HPDE6-E6E7 (cell line): ENCODE measurements around the gene TMED5.
"Not testable (repeated sequence)": the region's sequence is repeated elsewhere in the genome, so short reads cannot be mapped to it uniquely, and the experiment has no call there.

Source experiments
- DNase-seq: peaks from one replicate; pipeline ENCODE4 v3.0.0; 2011; ENCODE audit warnings: missing footprints; ENCODE audit errors: extremely low spot score

The TMED5 gene

DNA sequence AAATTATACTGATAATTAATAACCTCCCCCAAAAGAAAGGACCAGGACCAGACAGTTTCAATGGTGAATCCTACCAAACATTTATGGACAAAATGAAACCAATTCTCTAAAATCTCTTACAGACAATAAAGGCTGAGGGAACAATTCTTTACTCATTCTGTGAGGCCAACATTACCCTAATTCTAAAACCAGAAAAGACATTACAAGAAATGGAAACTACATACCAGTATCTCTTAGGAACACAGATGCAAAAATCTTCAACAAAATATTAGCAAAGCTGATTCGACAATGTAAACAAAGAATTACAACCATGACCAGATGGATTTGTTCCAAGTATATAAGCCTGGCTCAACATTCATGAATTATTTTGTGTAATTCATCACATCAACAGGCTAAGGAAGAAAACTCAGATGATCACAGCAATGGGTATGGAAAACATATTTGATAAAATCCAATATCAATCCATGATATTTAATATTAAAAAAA, 8.6 kb downstream of the TMED5 start:
- DNase-seq = no peak

DNA sequence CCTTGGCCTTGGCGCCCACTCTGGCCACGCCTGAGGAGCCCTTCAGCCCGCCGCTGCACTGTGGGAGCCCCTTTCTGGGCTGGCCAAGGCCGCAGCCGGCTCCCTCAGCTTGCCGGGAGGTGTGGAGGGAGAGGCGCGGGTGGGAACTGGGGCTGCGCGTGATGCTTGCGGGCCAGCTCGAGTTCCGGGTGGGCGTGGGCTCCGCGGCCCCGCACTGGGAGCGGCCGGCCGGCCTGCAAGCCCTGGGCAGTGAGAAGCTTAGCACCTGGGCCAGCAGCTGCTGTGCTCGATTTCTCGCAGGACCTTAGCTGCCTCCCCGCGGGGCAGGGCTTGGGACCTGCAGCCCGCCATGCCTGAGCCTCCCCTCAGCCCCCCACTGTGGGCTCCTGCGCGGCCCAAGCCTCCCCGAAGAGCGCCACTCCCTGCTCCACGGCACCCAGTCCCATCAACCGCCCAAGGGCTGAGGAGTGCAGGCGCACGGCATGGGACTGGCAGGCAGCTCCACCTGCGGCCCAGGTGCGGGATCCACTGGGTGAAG, 10.0 kb downstream of the TMED5 start:
- not testable (repeated sequence) for DNase-seq

DNA sequence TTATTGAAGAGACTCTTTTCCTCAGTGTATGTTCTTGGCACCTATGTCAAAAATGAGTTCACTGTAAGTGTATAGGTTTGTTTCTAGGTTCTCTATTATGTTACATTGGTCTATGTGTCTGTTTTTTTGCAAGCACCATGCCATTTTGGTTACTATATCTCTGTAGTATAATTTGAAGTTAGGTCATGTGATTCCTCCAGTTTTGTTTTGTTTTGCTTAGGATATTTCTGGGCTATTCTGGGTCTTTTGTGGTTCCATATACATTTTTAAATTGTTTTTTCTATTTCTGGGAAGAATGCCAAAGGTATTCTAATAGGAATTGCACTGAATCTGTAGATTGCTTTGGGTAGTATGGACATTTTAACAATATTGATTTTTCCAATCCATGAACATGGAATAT, 13.2 kb downstream of the TMED5 start:
- DNase-seq = no peak

DNA sequence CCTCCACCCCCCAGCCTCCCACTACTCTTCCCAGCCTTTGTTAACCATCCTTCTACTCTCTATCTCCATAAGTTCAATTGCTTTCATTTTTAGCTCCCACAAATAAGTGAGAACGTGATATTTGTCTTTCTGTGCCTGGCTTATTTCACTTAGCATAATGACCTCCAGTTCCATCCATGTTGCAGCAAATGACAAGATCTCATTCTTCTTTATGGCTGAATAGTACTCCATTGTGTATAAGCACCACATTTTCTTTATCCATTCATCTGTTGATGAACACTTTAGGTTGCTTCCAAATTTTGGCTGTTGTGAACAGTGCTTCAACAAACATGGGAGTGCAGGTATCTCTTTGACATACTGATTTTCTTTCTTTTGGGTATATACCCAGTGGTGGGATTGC, 14.3 kb downstream of the TMED5 start:
- not testable (repeated sequence) for DNase-seq

DNA sequence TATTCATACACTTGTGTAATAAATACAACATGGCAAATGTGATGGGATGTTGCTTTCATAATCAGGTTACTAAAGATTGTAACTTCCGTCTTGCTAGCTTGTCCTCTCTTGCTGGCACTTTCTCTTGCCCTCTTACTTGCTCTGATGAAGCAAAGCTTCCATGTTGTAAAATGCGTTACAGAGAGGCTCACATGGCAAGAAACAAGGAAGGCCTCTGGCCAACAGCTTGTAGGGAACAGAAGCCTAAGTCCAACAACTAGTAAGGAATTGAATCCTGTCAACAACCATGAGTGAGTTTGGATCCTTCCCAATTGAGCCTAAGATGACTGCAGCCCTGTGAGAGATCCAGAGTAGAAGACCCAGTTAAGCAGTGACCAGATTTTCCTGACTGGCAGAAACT, 15.4 kb downstream of the TMED5 start:
- no peak for DNase-seq

DNA sequence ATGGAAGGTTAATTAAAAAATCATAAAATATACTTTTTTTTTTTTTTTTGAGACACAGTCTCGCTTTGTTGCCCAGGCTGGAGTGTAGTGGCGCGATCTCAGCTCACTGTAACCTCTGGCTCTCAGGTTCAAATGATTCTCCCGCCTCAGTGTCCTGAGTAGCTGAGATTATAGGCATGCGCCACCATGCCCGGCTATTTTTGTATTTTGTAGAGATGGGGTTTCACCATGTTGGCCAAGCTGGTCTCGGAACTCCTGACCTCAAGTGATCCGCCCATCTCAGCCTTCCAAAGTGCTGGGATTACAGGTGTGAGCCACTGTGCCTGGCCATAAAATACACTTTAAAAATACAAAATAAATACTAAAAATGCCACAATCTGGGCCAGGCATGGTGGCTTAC, 16.9 kb downstream of the TMED5 start:
- DNase-seq = not testable (repeated sequence)

DNA sequence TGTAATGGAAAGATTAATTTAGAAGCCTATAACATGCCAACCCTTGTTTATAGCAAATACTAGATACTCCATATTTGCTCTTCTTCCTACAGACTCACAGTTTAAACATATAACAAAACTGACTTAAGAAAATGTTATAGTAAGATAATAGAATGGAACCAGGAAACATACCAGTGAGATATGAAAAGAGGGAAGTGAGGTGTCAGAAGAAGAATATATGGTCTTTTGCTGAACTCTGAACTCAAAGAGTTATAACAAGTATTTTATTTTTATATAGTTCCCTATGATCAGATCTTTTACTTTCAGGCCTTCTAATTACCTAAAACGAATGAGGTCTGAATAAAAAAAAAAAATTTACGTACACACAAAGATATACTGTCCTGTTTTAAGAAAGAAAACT, 20.9 kb downstream of the TMED5 start:
- DNase-seq = no peak

DNA sequence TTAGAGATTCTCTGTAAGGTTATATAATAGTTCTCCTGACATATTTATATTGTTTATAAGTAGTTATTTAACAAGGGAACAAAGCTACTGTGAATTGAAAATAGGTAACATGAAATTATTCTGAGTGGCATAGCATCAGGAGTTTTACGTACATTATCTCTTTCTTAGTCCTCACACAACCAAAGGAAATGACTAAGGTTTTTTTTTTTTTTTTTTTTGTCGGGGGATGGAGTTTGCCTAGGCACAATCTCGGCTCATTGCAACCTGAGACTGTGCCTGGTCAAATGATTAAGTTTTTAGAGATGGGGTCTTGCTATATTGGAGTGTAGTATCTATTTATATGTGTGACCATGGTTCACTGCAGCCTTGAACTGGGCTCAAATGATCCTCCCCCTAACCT, 24.9 kb downstream of the TMED5 start:
- no peak for DNase-seq

DNA sequence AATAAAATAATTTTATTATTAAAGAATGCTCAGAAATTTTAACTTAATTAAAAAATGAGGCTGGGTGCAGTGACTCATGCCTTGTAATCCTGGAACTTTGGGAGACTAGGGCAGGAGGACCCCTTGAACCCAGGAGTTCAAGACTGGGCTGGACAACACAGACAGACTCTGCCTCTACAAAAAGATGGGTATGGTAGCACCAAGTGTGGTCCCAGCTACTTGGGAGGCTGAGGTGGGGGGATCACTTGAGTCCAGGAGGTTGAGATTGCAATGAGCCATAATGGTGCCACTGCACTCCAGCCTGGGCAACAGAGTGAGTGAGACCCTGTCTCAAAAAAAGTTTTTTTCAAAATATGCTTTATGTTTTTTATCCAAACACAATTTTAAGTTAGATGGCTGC, 25.3 kb downstream of the TMED5 start:
- DNase-seq = no peak

DNA sequence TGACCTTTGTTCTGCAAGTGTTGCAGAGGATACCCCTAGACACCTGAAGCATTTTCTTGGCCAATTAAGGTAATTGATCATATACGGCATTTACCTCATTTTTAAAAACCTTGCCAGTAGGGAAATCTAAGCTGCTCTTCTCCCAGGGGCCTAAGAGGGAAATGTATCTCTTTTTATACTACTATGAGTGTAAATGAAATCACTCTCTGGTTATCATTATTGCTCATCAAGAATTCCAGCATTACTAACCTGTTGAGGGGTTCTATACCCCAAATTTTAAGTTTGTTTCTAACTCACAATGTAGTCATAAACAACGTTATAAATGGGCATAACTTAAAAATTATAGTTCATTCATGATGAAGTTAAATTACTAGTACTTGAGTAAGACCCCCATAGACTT, 27.4 kb downstream of the TMED5 start:
- no peak for DNase-seq

DNA sequence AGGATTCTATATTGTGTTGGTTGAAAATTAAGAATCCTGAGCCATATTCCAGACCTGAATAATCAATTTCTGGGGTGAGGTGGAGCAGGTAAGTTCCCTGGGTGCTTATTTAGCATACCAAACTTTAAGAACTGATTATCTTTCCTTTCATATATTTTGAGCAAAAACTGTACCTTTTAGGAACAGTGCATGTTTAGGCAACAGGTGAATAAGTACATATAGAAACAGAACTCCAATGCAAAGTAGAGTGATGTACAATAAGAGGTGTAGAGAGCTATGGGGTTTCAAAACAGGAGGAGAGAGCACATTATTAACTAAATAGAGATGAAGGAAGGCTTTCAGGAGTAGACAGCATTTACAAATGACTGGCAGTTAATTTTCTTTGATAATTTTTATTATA, 28.7 kb downstream of the TMED5 start:
- no peak for DNase-seq

DNA sequence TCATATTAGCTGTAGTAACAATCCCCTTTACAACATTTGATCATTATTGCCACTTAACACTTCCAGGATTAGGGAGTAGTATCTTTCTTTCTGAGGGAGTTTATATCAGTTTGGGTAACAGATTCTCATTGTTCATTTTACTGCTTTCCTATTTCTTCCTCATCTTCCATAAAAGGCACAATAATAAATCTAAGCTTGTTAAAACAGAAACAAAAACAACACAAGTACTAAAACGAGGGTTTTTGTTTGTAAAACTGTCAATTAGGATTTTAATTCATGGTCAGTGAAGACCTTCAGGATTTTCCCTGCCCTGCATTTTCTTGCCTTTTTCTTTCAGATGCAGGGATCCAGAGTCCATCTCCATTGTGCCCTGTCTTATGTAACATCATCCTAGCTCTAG, 29.5 kb downstream of the TMED5 start:
- DNase-seq = no peak

DNA sequence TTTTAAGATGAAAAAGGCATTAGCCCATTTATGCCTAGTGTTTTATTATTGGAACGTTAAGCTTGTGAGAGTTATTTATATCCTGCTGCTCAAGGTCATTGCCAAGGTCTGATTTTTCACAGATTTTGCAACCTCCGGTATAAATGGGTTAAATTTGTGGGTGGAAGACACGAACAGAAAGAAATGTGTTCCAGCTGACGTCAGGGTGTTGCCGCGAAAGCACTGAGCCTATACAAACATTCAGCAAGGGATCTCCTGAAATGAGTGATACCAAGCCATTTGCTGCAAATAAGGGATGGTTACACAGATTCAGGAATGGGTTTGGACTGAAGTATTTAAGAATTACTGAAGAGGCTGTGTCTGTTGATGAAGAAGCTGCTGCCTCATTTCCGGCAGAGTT, 32.2 kb downstream of the TMED5 start:
- no peak for DNase-seq

DNA sequence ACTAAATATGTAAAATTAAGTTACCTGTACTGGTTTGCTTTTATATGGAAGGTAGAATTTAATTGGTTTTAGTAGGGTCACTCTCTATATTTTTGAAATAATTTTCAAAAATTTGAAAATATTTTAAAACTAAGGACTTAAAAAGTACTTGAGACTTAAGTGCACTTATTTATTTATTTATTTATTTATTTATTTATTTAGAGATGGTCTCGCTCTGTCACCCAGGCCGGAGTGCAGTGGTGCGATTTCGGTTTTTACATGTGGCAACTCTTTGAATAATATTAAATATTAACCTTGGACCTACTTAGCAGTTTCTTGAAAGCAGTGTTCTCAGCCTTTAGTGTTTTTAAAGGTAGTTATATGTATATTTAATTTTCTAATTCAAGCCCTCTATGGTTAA, 36.4 kb downstream of the TMED5 start:
- DNase-seq = no peak

DNA sequence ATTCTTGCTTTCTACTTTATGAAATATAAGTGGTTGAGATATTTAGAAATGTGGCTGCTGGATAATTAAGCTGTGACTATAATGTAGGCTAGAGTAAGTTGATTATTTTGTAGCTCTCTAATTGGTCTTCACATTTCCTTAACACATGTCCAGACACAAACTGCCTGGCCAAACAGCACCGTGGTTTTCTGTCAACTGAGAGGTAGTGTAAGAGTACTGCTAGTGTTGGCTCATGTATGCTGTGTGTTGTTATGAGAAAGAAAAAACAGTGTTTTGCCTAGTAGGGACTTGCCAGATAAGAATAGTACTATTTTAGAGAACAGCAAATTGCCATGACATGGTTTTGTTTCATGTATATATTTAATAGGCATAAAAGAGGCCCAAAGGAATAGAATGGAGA, 37.1 kb downstream of the TMED5 start:
- DNase-seq = no peak

DNA sequence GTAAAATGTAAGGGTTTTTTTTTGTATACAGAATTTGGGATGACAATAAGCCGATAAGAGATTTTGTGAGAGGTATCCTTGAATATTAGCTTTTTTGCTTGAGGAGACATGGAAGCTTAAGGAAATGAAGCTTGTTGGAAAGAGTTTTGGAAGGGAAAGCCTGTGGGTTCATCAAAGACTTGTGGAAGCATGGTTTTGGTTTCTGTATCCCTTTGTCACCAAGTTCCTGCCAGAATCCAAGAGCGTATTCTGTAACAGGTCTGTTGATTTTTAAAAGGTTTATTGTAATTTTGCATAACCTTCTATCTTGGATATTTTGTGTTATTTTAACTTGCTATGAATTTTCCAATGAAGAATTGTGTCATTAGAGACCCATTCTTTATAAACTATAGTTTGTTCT, 38.1 kb downstream of the TMED5 start:
- DNase-seq = no peak

DNA sequence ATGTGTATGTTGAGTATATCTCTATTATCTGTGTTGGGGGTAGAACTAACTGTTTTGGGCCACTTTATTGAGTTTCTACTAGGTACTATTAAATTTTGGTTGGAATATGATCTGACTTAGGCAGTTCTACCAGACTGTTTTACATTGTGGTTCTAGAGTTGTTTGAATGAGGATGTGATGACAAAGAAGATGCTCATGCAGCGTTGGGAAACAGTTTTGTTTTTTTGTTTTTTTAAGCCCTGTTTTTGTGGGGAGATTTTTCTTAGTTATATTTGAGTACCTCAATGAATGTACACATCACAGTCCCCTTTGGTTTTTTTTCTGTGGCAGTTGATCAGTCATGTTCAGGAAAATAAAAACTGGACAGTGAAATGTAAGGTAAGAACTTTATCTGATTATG, 40.1 kb downstream of the TMED5 start:
- no peak for DNase-seq

DNA sequence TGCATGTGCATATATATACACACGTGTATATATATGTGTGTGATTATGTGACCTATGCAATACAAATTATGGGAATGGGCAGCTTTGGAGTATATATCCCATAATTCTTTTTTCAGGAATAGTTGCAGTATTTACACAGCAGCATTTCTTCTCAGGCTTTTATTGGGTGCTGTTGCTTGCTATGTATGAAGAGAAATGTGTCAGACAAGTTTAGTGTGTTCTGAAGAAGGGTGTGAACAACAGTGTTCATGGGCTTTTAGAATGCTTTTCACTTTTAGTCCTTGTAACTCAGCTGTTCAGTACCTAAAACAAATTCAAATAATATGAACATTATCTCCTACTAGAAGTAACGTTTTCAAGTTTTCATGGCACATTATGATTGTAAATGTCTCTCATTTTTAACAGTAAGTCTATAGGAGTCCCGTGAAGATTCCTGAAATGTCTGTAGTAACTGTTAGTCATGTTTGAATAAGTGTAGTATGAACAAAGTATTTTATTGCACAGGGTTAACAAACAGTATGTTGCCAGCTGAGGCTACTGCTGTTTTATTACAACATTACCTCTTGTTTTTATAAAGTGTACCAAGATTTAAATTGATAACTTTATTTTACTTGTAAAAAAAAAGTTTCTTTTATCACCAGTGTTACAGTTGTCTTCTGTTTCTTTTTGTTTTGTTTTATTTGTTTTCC, 42.5 kb downstream of the TMED5 start:
- DNase-seq = no peak

DNA sequence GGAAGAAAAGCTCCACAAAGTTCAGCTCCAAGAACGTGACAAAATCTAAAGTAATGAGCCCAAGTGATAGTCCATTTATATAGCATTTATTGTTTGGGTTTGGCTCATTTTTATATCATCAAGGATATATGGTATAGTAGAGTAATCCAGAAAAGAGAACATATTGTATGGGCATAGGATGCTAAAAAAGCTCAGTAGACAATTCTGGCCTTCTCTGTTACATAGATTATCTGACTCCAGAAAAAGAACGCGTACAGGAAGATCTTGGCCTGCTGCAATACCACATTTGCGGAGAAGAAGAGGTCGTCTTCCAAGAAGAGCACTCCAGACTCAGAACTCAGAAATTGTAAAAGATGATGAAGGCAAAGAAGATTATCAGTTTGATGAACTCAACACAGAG, 43.8 kb downstream of the TMED5 start:
- no peak for DNase-seq

DNA sequence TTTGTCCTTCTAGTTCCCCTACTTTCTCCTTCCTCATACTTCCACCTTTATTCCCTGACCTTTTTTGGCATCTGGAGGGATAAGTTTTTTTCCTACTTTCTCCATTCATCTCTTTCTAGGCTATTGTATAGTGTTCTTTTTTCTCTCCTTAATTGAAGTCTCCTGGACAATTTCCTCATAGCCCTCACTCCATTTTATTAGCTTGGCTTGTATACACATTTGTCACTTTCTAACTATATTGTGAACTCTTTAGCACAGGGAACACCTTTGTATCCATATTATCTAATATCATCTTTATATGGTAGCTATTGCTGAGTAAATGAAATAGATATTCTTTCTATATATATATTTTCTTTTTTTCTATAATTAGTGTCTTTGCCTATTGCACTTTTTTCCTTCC, 47.6 kb downstream of the TMED5 start:
- no peak for DNase-seq

DNA sequence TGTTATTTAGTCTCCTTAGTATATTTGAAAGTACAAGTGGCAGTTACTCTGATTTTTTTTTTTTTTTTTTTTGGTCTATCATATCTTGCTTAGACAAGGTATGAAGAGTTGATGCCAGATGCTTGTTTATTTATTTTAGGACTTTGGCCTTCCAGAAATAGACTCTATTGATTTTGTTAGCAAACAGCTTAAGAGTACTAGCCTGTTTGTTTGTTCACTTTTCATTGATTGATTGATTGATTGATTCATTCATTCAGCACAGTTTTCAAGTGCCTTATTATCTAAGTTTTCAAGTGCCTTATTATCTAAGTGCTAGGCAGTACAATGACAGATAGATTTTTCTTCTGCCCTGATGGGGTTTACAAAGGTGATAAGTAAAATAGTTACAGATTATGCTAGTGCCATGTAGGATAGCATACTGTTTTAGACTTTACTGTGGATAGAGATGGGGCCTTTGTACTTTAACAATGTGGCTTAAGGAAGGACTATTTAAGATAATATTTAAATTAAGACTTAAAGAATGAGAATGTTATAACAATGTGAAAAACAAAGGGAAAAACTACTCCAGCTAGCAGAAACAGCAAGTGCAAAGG, 50.6 kb downstream of the TMED5 start:
- no peak for DNase-seq

DNA sequence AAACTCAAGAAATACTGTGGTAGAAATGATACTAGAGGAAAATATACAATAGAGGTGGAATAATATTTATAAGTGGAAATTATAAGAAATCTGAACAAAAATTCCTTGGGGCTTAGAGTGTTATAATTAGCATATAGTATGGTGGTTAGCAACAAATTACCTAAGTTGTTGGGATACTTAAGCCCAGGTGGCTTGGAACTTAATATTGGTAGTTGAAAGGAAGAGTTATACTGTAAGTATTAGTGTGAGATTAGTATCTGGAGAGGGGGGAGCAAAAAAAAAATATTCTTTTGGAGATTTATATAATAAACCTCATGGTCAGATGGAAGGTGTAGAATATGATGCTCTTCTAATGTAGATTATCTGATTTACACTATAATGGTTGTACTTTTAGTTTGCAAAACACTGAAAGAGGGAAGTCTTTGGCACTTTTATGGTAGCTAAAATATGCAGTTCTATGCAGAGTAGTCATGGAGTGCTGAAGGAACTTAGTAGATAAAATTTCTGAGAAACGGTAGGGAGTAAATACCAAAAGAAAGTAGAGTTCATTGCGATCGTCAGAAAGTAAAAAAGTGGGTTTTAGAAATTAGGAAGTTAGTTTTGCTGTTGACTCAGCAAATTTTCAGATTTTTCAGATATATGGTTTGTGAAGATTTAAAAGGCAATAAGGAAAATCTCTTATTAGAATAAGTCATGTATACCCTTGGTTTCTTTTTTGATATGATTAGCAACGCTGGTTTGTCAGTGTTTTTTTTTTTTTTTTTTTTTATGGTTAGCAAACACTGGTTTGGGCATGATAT, 55.5 kb downstream of the TMED5 start:
- DNase-seq = no peak
